ENCODE results near the gene XPC.
A peak's percentile ranks its signal among the peaks of the same experiment; 100 is the strongest.
"Not testable (repeated sequence)": the region's sequence is repeated elsewhere in the genome, so short reads cannot be mapped to it uniquely, and the experiment has no call there.

Gene XPC

DNA sequence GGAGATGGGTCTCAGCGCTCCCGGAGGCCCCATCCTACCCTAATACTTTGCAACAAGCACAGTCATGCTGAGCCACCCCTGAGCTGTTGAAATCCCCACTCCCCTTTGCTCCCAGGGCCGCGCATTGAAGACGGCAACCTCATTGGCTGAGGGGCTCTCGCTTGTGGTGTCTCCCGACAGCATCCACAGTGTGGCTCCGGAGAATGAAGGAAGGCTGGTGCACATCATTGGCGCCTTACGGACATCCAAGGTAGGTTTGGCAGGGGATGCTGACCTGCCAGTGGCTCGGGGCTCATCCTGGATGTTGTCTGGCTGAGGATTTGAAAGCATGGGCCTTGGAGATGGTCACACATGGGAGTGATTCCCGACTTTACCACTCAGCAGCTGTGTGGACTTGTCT, 47.7 kb downstream of the XPC start:
- no peak for DNase-seq

DNA sequence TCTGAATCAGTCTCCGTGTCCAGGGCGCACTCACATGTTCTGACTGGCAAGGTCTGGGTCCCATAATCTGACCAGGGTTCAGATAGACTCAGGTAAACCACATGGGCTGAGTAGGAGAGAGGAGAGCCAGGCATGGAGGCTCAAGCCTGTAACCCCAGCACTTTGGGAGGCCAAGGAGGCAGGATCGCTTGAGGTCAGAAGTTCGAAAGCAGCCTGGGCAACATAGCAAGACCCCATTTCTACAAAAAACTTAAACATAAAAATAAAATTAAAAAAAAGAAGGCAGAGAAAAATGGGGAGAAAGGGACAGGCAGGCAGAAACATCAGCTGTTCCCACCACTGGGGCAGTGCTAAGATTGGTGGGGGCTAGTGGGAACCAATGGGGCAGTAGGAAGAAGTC, 48.2 kb downstream of the XPC start:
- DNase-seq, result no peak

DNA sequence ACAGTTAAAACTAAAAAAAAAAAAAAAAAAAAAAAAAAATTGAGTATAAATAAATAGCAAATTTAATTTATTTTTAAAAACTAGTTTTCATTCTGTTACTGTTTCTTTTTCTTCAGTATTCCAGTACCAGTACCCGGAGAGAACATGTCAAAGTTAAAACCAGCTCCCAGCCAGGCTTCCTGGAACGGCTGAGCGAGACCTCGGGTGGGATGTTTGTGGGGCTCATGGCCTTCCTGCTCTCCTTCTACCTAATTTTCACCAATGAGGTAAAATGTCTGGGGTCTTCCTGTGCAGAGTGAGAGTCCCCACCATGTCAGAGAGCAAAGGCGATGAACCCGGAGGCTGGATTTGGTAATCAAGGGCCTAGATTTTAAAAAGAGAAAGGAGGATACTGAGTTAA, 49.1 kb downstream of the XPC start:
- no peak for DNase-seq

DNA sequence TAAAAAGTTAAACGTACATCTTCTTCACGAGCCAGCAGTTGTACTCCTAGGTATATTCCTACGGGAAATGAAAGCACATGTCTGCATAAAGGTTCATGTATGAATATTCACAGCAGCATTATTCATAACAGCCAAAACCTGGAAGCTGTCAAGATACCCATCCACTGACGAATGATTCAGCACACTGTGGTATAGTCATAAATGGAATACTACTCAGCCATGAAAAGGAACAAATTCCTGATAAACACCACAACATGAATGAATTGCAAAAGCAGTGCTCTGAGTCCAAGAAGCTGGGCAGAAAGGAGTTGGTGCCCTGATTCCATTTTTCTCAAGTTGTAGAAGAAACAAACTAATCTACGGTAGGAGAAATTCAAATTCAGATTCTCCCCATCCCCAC, 49.7 kb downstream of the XPC start:
- no peak for DNase-seq

DNA sequence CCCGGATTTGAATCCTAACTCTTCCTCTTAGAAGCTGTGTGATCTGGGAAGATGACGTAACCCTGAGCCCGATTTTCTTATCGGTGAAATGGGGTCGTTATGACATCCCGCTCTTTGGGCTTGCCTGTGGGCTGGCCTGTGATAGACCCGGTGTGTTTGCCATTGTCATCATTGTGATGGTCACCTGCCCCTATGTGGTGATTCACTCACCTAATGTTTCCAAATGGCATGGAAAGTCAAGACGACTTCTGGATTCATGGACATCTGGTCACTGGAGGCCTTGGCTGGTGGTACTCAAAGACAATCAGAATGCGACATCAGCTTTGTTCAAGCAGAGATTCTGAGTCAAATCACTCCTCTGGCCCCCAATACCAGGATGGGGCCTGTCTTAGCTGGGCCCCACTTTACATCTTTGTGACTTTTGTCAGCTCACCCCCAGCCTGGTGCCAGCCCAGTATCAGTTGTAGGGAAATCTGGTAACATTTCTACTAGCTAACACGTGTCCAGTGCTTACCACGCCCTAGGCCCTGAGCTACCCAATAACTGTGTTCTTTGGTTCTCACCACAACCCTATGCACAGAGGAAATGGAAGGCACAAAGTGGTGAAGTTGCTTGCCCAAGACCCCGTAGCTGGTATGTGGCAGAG, 50.8 kb downstream of the XPC start:
- no peak for DNase-seq

DNA sequence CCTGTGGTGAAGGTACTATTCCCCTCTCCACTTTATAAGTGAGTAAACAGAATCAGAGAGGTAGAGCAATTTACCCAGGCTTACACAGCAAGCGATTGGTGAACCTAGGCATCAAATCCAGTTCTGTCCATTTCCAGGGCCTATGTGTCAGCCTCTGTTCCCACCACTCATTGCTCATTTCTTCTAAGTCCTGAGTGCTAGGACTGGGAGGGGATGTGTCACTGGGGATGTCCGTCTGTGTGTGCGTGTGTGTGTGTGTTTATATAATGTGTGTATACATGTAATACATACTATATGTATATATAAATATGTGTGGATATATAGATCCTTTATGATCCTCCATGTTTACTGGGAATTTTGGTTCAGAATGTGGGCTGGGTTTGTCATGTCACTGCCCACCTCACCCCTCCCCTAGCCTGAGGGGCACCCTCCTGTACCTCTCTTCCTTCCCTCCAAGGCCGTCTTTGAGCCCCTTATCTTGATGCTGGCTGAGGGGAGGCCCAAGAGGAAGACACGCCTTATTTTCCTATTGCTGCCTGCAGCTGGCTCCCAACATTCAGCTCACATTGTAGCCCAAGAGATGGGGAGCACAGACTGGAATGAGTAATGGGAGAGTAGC, 51.4 kb downstream of the XPC start:
- no peak for DNase-seq

GRCh38 chr3:14126017-14126886, 52.1 kb downstream of the XPC start:
- no peak for DNase-seq

GRCh38 chr3:14125193-14126016, 53.0 kb downstream of the XPC start:
- DNase-seq, result no peak

DNA sequence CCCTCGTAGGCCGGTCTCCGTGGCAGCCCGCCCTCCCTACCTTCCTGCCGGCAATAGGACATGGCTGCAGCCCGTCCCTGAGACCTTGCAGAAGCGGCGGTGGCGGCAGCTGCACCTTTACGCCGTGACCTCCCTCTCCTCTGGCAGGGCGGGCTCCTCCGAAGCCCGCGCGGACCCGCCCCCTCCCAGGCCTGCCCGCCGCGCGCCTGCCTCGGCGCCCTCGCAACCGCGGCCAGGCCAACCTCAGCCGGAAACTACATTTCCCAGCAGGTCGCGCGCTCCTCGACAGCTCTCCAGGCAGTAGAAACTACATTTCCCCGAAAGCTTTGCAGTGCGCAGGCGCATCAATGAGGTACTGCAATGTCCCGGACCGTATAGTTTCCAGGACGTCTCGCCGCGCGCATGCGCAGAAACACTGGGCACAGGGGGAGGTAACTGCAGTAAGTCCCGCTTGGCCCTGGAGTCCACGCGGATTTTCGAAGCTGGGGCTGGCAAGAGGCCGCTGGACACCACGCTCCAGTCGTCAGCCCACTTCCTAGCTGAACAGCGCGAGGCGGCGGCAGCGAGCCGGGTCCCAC, 53.7 kb downstream of the XPC start, which contains the start of the genes CHCHD4 and TMEM43:
Gene CHCHD4, minus strand, starts transcription at position 256 of the 578 bp plus-strand sequence. Its CDS starts 194 bp downstream, at position 62.
Gene TMEM43, plus strand, starts transcription at position 438 of the 578 bp plus-strand sequence. CDS start 142 bp downstream, outside the sequence.
- DNase-seq, result peak; percentile 94

DNA sequence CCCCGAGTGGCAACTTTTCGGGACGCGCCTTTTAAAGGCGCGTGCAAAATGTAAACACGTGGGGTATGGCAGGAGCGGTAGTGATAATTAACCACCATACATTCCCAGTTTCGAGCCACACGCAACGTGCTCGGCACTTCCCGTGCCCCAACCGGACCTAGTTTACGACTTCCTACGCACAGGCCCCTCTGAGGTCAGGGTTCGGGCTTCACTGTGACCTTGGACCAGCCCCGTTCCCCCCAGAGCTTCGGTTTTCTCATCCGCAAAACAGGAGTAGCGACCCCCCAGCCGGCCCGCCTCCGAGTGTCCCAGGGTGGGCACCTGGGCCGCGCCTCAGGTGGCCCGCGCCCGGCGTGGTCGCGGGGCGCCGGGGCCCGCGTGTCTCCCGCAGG, 54.2 kb downstream of the XPC start:
- DNase-seq, result no peak

GRCh38 chr3:14123308-14124222, 54.8 kb downstream of the XPC start:
- DNase-seq, result no peak

DNA sequence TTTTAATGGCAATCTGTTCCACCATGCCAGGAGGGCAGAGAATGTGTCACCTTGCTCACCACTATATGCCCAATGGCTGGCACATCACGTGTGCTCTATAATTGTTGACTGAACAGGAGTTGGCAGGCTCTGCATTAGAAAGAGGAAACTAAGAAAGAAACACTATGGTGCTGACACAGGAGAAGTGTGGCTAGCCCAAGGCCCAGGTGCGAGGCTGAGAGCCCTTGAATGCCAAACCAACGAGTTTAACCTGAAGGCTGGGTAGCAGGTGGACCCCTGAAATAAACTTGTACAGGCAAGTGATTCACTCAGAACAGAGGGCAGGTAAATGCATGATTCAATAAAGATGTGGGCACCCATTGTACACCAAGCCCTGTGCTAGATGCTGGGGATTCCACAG, 56.1 kb downstream of the XPC start:
- DNase-seq, result no peak

DNA sequence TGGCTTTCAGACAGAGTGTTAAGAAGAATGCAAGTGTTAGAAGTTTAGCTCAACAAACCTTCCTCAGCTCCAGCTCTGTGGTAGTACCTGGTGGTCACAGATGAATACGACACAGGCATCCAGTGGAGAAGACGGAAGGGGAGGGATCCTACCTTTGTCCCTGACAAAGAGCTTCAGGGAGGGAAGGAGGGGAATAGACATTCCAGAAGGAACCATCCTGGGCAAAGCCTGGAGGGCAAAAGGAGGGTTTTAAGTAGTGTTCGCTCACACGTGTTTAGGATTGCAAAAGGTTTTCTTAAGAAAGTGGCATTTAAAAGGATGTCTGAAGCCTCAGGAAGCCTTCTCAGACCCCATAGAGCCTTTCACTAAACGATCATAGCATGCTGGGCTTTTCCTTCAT, 56.5 kb downstream of the XPC start:
- DNase-seq, result no peak

DNA sequence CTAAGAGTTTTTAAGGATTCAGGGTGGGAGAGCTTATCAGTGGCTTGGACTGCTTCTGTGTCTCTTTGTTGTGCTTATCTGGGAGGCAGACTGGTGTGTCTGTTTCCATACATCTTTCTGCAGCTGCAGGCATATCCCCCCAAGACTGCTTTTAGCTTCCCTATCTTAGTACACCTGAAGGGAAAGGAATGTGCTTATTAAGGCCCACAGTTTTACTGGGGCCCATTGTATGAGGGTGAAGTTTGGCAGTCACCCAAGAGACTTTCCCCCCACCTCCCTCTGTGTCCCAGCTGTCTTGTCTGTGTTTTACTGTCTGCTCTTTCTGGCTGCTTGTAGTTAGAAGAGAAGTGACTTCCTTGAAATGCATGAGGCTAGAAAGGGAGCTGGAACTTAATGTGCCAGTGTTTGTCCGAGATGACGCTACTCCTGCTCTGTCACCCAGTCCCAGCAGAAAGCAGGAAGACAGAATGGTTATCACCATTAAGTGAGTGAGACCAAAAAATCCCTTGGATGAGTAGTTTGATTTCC, 57.4 kb downstream of the XPC start:
- not testable (repeated sequence) for DNase-seq

DNA sequence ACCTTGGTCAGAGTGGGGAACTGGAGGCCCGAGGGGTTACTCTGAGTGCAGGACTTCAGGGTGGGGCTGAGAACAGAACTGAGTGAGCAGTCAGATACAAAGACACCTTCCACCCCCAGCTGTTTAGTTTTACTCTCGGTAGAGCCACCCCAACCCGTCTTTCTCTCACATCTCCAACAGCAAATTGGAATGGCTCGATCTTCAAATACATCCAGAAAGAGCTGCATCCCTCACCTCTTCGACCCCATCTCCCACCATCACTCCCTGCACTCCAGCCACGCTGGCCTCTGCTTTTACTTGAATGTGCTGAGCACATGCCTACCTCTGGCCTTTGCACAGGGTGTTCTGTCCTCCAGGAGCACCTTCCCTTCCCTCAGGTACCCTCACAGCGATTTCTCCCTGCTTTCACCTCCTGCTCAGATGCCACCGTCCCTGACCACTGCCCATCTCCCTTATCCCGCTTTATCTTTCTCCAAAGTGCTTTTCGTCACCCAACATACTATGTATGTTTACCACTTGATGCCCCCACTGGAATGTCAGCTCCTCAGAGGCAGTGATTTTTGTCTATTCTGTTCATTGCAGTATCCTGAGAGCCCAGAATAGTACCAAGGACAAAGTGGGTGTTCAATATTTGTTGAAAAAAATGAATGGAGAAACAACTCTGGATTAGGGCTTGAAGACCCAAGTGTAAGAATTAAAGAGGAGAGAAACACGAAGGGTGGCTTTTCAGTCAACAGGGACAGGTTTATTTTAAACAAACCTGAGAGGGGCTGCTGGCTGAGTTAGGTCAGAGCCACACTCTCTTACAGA, 58.1 kb downstream of the XPC start:
- DNase-seq, result no peak

- no peak for DNase-seq
Measured at GRCh38 chr3:14119651-14120050, 58.8 kb downstream of the XPC start.

DNA sequence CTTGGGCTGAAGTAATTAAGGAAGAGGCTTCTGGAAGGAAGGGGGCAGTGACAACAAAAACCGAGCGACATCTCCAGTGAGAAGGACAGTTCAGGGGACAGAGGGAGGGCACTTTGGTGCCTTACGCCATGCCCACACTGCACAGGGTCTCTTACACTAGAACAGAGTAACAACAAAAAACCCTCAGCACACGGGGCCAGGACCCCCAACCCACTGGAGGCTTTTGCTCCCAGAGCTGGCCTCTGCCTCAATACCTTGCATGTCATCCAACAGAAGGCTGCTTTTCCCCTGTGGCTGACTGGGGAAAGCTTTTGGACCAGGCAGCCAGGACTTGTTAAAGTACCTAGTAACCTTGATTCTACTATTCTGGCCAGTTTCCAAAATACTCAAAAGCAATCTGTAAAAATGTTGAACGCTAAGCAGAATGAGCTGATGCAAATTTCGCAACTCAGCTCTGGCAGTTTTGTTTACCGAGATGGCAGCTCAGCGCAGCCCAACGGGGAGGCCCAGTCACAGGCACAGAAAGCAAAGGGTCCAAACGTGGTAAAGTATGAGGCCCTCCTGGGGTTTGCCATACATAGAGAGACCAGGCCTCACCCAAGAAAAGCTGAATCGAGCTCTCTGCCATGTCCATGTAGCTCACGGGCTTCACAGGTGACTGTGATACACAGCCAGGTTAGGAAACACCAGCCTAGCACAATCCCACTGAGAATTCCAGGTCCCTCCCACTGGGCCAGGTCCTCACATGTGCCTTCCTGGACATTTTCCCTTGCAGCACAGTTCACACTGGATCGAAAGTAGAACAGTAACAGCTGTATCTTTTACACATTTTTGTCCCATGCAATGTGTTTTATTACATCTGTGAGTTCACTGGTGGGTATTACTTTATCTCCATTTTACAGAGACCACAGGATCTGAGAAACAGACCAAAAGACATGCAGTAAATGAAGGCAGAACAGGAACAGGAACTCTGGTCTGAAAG, 59.7 kb downstream of the XPC start:
- no peak for DNase-seq

GRCh38 chr3:14117468-14118399, 60.7 kb downstream of the XPC start:
- no peak for DNase-seq
